ENCODE results near the gene PRDM5.

GRCh38 chr4:120753854-120754253, 168.7 kb downstream of the PRDM5 start:
- no peak for TF ChIP-seq POLR2A (IDR thresholded peaks at IDR 0.05; ENCODE audit: low read length)
- TF ChIP-seq GATA1 (IDR thresholded peaks at IDR 0.05; ENCODE audit: low read depth, low read length): no peak

All from erythroblast (primary cell).